DOHH2 (cell line): Measurements from ENCODE around the gene MARCHF9.

ENCODE experiments used
- H3F3A ChIP-seq: fragments of 200-600 bp; sonication (generic), shearing (Covaris generic); 2 replicates; pipeline ENCODE4 v1.6.0; 2016; ENCODE audit warnings: antibody characterized with exemption, mild to moderate bottlenecking; ENCODE audit not compliant: control insufficient read depth, insufficient read depth
- H3K27ac ChIP-seq: fragments of 200-600 bp; sonication (generic); 2 replicates; pipeline ENCODE4 v1.5.1; 2014; ENCODE audit warnings: low read depth, mild to moderate bottlenecking, low read length, moderate library complexity
- H3K27me3 ChIP-seq: fragments of 200-600 bp; sonication (generic); 2 replicates; pipeline ENCODE4 v1.6.1; 2014; ENCODE audit warnings: mild to moderate bottlenecking, low read length, mixed read lengths; ENCODE audit not compliant: control insufficient read depth
- H3K36me3 ChIP-seq: fragments of 200-600 bp; sonication (generic); 2 replicates; pipeline ENCODE4 v1.6.1; 2014; ENCODE audit warnings: mild to moderate bottlenecking, low read length, moderate library complexity, mixed read lengths; ENCODE audit not compliant: control insufficient read depth
- H3K4me1 ChIP-seq: fragments of 200-600 bp; sonication (generic); 2 replicates; pipeline ENCODE4 v1.6.1; 2014; ENCODE audit warnings: mild to moderate bottlenecking, low read length, mixed read lengths; ENCODE audit not compliant: control insufficient read depth
- H3K4me2 ChIP-seq: fragments of 200-600 bp; sonication (generic); 2 replicates; pipeline ENCODE4 v1.6.0; 2014; ENCODE audit warnings: mild to moderate bottlenecking, low read length, moderate library complexity
- H3K4me3 ChIP-seq: fragments of 200-600 bp; sonication (generic); 2 replicates; pipeline ENCODE4 v1.5.1; 2014; ENCODE audit warnings: mild to moderate bottlenecking, low read length, mixed read lengths
- H3K79me2 ChIP-seq: fragments of 200-600 bp; sonication (generic); 2 replicates; pipeline ENCODE4 v1.6.1; 2014; ENCODE audit warnings: mild to moderate bottlenecking, low read length, mixed read lengths; ENCODE audit not compliant: control insufficient read depth
- H3K9me2 ChIP-seq: fragments of 200-600 bp; sonication (generic); replicated peaks from 2 replicates; pipeline ENCODE4 v1.6.1; 2014; ENCODE audit warnings: mild to moderate bottlenecking, low read length, mixed read lengths; ENCODE audit not compliant: control insufficient read depth
- H3K9me3 ChIP-seq: fragments of 200-600 bp; sonication (generic); 2 replicates; pipeline ENCODE4 v1.6.1; 2014; ENCODE audit warnings: antibody characterized with exemption, low read length, mixed read lengths; ENCODE audit not compliant: control insufficient read depth, insufficient read depth
- H4K20me1 ChIP-seq: fragments of 200-600 bp; sonication (generic); 2 replicates; pipeline ENCODE4 v1.6.0; 2014; ENCODE audit warnings: low read depth, mild to moderate bottlenecking, antibody characterized with exemption, low read length, moderate library complexity; ENCODE audit not compliant: control insufficient read depth, insufficient read depth
- CTCF ChIP-seq: fragments of 200-600 bp; sonication (generic); IDR thresholded peaks from one replicate; pipeline ENCODE4 v1.5.1; 2014; ENCODE audit warnings: antibody characterized with exemption, mild to moderate bottlenecking, low read depth, low read length; ENCODE audit not compliant: poor library complexity, severe bottlenecking
- EZH2phosphoT487 ChIP-seq: fragments of 200-600 bp; sonication (generic); IDR thresholded peaks from 2 replicates; pipeline ENCODE4 v1.6.1; 2017; ENCODE audit warnings: borderline replicate concordance, mild to moderate bottlenecking, antibody characterized with exemption, low read length, moderate library complexity, mixed read lengths

MARCHF9 gene

DNA sequence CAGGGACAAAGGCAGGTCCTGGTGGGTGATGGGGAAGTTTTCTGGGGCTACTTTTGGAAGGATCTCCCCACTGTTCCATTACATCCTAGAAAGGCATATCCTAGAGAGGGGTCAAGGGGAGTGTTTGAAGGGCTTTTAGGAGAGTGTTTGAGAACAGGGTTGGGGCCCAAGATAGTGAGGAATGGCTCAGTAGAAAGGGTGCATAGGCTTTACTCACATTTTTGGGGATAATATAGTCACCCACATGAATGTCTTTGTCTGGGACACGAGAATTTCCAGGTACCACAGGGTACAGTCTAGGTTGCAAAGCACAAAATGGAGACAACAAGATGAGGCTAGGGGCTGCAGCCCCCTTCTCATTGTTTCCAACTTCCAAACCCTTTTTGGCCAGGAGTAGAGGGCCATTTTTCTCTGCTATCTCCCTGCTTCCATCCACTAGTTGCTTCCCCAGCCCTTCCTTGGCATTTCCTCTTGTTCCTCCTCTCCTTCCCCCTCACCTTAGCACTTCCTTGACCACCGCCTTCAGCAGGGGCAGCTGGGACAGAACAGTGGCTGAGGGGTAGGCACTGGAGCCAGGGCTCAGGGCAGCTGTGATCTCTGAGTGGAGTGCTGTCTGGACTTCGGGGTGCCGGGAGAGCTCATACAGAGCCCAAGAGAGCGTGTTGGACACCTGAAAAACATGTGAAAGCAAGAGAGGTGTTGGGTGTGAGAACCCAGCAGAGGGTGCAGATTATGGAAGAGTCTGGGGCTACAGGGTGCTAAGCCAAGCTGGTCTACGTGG lies 9.2 kb downstream of the MARCHF9 start:
- TF ChIP-seq EZH2phosphoT487 (no peak), CTCF (no peak)
- H4K20me1 ChIP-seq, result peaks cover 16% of the 10 kb centered on the region; the same call in 1 of the 2 replicates

GRCh38 chr12:57764662-57765002 lies 9.7 kb downstream of the MARCHF9 start:
- Histone ChIP-seq H3K4me2 (peak overlapping the region; percentile 90), H3K36me3 (peaks cover 29% of the 10 kb centered on the region), H3K27me3 (peaks cover 30% of the 10 kb centered on the region), H3K9me3 (no peaks in the 10 kb centered on the region), H3K4me1 (peaks cover 29% of the 10 kb centered on the region), H3K27ac (no peak overlapping the region), H4K20me1 (peaks cover 14% of the 10 kb centered on the region; the same call in 1 of the 2 replicates), H3K79me2 (peaks cover 12% of the 10 kb centered on the region), H3K9me2 (no peaks in the 10 kb centered on the region), H3F3A (peaks cover 15% of the 10 kb centered on the region), H3K4me3 (peak overlapping the region; percentile 71)
- TF ChIP-seq EZH2phosphoT487, result no peak
- TF ChIP-seq CTCF, result no peak

More for the DNA sequence above, 9.2 kb downstream of the MARCHF9 start:
- H3K36me3 ChIP-seq, result peaks cover 30% of the 10 kb centered on the region
- no peak overlapping the region for H3K27ac ChIP-seq
- no peaks in the 10 kb centered on the region for H3K9me2 ChIP-seq
- peaks cover 15% of the 10 kb centered on the region for H3F3A ChIP-seq
- H3K27me3 ChIP-seq, result peaks cover 30% of the 10 kb centered on the region
- H3K4me3 ChIP-seq, result peak overlapping the region; percentile 71
- H3K4me2 ChIP-seq, result peak overlapping the region; percentile 90
- H3K79me2 ChIP-seq, result peaks cover 17% of the 10 kb centered on the region
- H3K4me1 ChIP-seq, result peaks cover 32% of the 10 kb centered on the region
- no peaks in the 10 kb centered on the region for H3K9me3 ChIP-seq

- no peaks in the 10 kb centered on the region for H3K9me2 ChIP-seq
- peak overlapping the region; percentile 71 for H3K4me3 ChIP-seq
- H3F3A ChIP-seq, result peaks cover 15% of the 10 kb centered on the region
- no peak overlapping the region for H3K27ac ChIP-seq
- peak overlapping the region; percentile 90 for H3K4me2 ChIP-seq
- H3K79me2 ChIP-seq, result peaks cover 7% of the 10 kb centered on the region
- TF ChIP-seq CTCF (peak; percentile 72), EZH2phosphoT487 (no peak; the same call in 1 of the 2 replicates)
- H4K20me1 ChIP-seq, result peaks cover 9% of the 10 kb centered on the region; the same call in 1 of the 2 replicates
- no peaks in the 10 kb centered on the region for H3K9me3 ChIP-seq
- H3K36me3 ChIP-seq, result peaks cover 29% of the 10 kb centered on the region
- H3K4me1 ChIP-seq, result peaks cover 29% of the 10 kb centered on the region
- peaks cover 30% of the 10 kb centered on the region for H3K27me3 ChIP-seq
These were observed 10.2 kb downstream of the MARCHF9 start for GRCh38 chr12:57765003-57765697.
